Liver (tissue), 3 donors: ENCODE results near the gene MYO6.

Source experiments
- CTCF ChIP-seq: fragments of 150-350 bp; IDR thresholded peaks from 2 replicates; pipeline ENCODE4 v1.5.1; 2017; ENCODE audit warnings: improper control_type of control experiment, low read depth, low read length; ENCODE audit not compliant: missing input control
- GABPA ChIP-seq, 2 donors: IDR thresholded peaks in 1 of 2; conservative IDR thresholded peaks in 1 of 2; 2 replicates each; pipeline ENCODE4 v1.6.1; 2016; ENCODE audit warnings: antibody characterized with exemption in 2 of 2, mild to moderate bottlenecking in 1 of 2, moderate library complexity in 1 of 2
- HNF4G ChIP-seq: IDR thresholded peaks from 2 replicates; pipeline ENCODE4 v1.6.1; 2016; ENCODE audit warnings: antibody characterized with exemption
- RAD21 ChIP-seq, 2 donors: IDR thresholded peaks; 2 replicates each; pipeline ENCODE4 v1.6.1; 2016; ENCODE audit warnings: antibody characterized with exemption in 2 of 2, mild to moderate bottlenecking in 2 of 2
- RXRA ChIP-seq, 2 donors: IDR thresholded peaks; 2 replicates each; pipeline ENCODE4 v1.6.1; 2017 to 2018; ENCODE audit warnings: antibody characterized with exemption in 2 of 2, mild to moderate bottlenecking in 1 of 2
- SP1 ChIP-seq: IDR thresholded peaks from 2 replicates; pipeline ENCODE4 v1.6.1; 2018; ENCODE audit warnings: antibody characterized with exemption, mild to moderate bottlenecking
- donor health status: healthy.
- donor health status: healthy.

- TF ChIP-seq CTCF: no peak
- peak in 1 of 2 donors; percentile 44 for TF ChIP-seq RAD21 (IDR thresholded peaks at IDR 0.05)
- TF ChIP-seq RXRA (IDR thresholded peaks at IDR 0.05): no peak
- no peak for TF ChIP-seq HNF4G
- no peak for TF ChIP-seq SP1
- no peak for TF ChIP-seq GABPA (IDR thresholded peaks at IDR 0.05 in 1 of 2, conservative IDR thresholded peaks at IDR 0.05 in 1 of 2)
These were observed 183.0 kb downstream of the MYO6 start for GRCh38 chr6:75932067-75932466.
